Measurements from ENCODE around the gene NFU1. TPM values are rescaled to one million over a fixed set of nuclear protein-coding genes. Genes with fewer than 3 reads are reported as not detected.
"Not testable (repeated sequence)": the region's sequence is repeated elsewhere in the genome, so short reads cannot be mapped to it uniquely, and the experiment has no call there.

NFU1 gene
- total RNA-seq, 2 experiments from 2014 or later: 24.4 to 30.7 TPM

DNA sequence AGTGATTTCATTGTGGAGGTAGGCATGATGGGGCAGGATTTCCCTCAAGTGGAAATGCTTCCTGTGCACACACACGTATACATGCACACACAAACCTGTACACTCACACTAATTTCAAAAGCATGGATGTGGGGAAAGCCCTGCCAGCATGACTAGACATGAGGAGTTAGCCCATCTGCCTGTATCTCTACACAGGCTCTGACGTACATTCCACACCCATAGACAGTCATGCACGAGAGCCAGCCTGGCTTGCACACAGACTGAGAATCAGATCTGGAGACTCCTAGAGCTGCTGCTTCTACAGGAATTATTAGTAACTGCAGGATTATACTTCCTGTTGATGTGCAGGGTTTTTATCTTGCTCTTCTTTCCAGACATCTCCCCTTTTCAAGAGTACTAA lies 27.3 kb upstream of the NFU1 start:
- CTCF ChIA-PET: interaction anchor here (0.5 kb wide), 1 partner anchor 549 kb away, joined by 7 read pairs; no protein-coding TSS in a partner anchor
- no peaks in the 10 kb centered on the region for H3K27me3 Mint-ChIP-seq
- H3K36me3 Mint-ChIP-seq (ENCODE audit: low read depth): peaks cover 51% of the 10 kb centered on the region
- no peaks in the 10 kb centered on the region for H3K9me3 Mint-ChIP-seq
- POLR2A ChIA-PET: no interaction called here
- H3K4me3 Mint-ChIP-seq: no peak overlapping the region
- DNase-seq: no peak
- peaks cover 5% of the 10 kb centered on the region for H3K4me1 Mint-ChIP-seq
- H3K27ac Mint-ChIP-seq: no peak overlapping the region

DNA sequence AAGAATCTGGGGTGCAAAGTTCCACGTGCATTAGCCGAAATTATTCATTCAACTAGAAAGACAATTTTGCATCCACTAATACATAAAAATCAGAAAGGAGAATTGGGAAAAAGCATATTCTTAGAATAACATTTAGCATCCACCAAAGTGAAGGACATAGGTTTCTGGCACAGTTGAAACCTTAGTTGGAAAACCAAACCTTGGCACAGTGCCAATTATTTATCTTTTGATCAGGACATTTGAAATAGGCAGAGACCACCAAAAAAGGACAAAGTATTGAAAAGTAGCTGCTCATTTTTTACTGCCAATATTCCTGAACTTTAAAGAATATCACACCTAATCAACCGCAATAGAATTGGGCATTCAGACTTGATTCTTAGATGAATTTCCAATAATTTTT lies 25.5 kb upstream of the NFU1 start:
- Mint-ChIP-seq H3K9me3 (no peaks in the 10 kb centered on the region), H3K27ac (no peak overlapping the region), H3K4me3 (no peak overlapping the region), H3K36me3 (ENCODE audit: low read depth) (peaks cover 51% of the 10 kb centered on the region), H3K4me1 (peaks cover 3% of the 10 kb centered on the region), H3K27me3 (no peaks in the 10 kb centered on the region)
- POLR2A ChIA-PET: no interaction called here
- DNase-seq: no peak
- CTCF ChIA-PET: interaction anchor here (0.9 kb wide), 1 partner anchor 26 kb away, joined by 3 read pairs; the partner anchor contains the start of gene NFU1

DNA sequence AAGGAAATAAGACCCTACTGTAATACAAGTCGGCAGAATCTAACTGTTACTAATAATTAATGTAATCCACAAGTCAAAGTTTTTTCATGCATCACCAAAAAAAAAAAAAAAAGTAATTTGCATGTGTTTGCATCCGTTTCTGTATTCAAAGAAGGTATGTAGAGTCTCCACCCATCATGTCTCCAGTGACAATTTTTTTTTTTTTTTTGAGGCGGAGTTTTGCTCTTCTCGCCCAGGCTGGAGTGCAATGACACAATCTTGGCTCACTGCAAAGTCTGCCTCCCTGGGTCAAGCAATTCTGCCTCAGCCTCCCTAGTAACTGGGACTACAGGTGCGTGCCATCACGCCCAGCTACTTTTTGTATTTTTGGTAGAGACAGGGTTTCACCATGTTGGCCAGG lies 24.2 kb upstream of the NFU1 start:
- DNase-seq: no peak
- Mint-ChIP-seq H3K36me3 (ENCODE audit: low read depth) (peaks cover 41% of the 10 kb centered on the region), H3K9me3 (no peaks in the 10 kb centered on the region), H3K4me3 (no peak overlapping the region), H3K4me1 (no peaks in the 10 kb centered on the region), H3K27me3 (peaks cover 3% of the 10 kb centered on the region), H3K27ac (no peak overlapping the region)
- ChIA-PET CTCF (no interaction called here), POLR2A (no interaction called here)

DNA sequence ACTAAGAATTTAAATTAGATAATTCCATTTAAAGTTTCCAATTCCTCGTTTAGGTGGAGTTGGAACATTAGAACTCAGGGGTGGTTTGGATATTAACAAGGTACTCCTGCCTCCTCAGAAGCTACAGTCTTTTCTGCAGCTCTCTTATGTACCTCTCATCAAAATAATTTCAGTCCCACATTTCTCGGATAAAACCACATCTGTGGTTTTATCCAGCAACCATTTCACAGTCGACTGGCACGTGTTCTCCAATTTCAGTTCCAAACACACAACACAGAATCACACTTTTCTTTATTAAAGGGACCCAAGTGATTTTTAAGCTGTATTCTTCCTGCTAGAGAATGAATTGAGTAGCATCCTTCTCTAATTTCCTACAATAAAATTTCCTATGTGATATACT lies 22.7 kb upstream of the NFU1 start:
- H3K4me1 Mint-ChIP-seq: no peaks in the 10 kb centered on the region
- H3K4me3 Mint-ChIP-seq: no peak overlapping the region
- peaks cover 27% of the 10 kb centered on the region for H3K36me3 Mint-ChIP-seq (ENCODE audit: low read depth)
- ChIA-PET POLR2A (no interaction called here), CTCF (interaction anchor here (1.1 kb wide), 1 partner anchor 106 kb away, joined by 3 read pairs; no protein-coding TSS in a partner anchor)
- DNase-seq: no peak
- peaks cover 3% of the 10 kb centered on the region for H3K27me3 Mint-ChIP-seq
- no peak overlapping the region for H3K27ac Mint-ChIP-seq
- H3K9me3 Mint-ChIP-seq: no peaks in the 10 kb centered on the region

DNA sequence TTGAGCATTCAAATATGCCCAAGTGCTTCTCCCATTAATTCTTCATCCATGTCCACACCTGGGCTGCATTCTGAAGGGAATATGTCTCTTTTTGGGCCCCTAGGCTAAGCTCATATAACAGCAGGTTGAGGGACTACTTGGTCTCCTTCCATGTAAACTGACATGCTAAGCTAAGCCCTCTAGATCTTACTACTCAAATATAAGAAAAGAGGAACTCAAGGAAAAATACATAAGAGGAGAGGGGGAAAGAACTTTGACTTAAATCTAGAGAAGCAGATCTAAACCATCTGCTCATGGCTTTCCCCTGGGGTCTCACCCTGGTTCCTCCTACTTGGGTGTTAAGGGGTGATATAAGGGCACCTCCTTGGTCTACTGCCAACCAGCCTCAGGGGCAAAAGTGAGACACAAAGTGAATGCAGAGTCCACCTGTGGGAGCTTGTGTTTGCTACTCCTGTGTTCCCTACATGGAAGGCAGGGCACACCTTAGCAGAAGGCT lies 19.8 kb upstream of the NFU1 start:
- H3K27me3 Mint-ChIP-seq: peaks cover 18% of the 10 kb centered on the region

DNA sequence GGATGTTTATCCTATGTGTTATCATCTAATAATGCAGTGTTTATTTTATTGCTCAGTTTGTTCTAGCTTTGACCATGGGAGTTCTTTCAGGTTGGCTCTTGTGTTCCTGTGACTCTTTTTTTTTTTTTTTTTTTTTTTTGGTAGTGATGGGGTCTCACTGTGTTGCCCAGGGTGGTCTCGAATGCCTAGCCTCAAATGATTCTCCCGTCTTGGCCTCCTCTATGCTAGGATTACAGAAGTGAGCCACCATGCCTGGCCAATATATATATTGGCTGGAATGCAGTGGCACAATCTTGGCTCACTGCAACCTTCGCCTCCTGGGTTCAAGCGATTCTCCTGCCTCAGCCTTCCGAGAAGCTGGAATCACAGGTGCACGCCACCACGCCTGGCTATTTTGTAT lies 18.9 kb upstream of the NFU1 start:
- H3K4me1 Mint-ChIP-seq: peaks cover 5% of the 10 kb centered on the region
- peaks cover 20% of the 10 kb centered on the region for H3K27me3 Mint-ChIP-seq
- POLR2A ChIA-PET: no interaction called here
- no peak for DNase-seq
- CTCF ChIA-PET: interaction anchor here (0.6 kb wide), 1 partner anchor 1090 kb away, joined by 3 read pairs; no protein-coding TSS in a partner anchor
- no peak overlapping the region for H3K27ac Mint-ChIP-seq
- H3K36me3 Mint-ChIP-seq (ENCODE audit: low read depth): peaks cover 4% of the 10 kb centered on the region
- no peak overlapping the region for H3K4me3 Mint-ChIP-seq
- no peaks in the 10 kb centered on the region for H3K9me3 Mint-ChIP-seq

More for the DNA sequence above, 19.8 kb upstream of the NFU1 start:
- ChIA-PET CTCF (no interaction called here), POLR2A (no interaction called here)
- Mint-ChIP-seq H3K27ac (no peak overlapping the region), H3K9me3 (no peaks in the 10 kb centered on the region), H3K4me3 (no peak overlapping the region), H3K4me1 (peaks cover 5% of the 10 kb centered on the region), H3K36me3 (ENCODE audit: low read depth) (peaks cover 11% of the 10 kb centered on the region)
- DNase-seq: no peak

DNA sequence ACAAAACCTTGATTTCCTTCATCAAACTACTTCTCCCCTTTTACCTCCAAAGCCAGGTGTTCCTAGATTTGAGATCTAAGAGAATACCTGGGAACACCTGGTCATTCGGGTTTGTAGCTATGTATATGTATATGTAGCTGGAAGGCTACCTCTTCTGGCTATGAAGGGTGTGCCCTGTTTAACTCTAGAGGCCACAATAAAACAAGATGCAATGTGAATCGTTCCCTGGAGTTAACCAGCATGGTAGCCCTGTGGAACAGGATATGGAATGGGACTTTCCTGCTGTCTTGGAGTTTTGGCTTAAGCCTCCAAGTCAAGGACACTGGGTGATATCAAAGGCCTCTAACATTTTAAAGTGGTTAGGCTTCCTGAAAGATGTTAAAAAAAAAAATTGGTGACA lies 17.7 kb upstream of the NFU1 start:
- H3K27me3 Mint-ChIP-seq: peaks cover 25% of the 10 kb centered on the region
- peaks cover 1% of the 10 kb centered on the region for H3K36me3 Mint-ChIP-seq (ENCODE audit: low read depth)
- H3K4me3 Mint-ChIP-seq: no peak overlapping the region
- DNase-seq: no peak
- peaks cover 5% of the 10 kb centered on the region for H3K4me1 Mint-ChIP-seq
- H3K9me3 Mint-ChIP-seq: no peaks in the 10 kb centered on the region
- ChIA-PET CTCF (interaction anchor here (1.3 kb wide), 1 partner anchor 18 kb away, joined by 4 read pairs; the partner anchor contains the start of gene NFU1), POLR2A (no interaction called here)
- no peak overlapping the region for H3K27ac Mint-ChIP-seq

DNA sequence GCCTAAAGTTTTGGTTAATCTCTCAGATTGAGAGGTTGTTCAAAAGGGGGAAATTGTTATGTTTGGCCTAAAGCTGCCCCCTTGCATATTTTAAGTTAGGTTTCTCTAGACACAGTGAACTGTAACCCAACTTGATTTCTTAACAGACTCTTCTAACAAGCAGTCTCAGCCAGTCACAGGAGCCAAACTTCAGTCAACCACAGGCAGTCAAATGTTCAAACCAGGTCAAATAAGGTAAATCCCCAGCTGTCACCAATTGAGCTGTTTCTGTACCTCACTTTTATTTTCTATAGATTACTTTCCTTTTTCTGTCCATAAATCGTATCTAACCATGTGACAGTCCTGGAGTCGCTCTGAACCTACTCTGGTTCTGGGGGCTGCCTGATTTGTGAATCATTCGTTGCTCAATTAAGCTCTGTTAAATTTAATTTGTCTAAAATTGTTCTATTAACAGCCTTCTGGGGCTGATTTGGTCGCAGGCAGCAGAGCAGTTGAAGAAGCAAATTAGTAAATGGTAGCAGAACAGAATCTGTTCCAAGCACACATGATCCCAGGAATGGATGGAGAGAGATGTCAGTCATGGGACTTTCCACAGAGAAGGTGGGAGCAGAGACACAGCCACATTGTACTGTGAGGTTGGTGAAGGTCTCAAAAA lies 16.4 kb upstream of the NFU1 start:
- no peak overlapping the region for H3K27ac Mint-ChIP-seq
- ChIA-PET POLR2A (interaction anchor here (1.2 kb wide), 1 partner anchor 16 kb away, joined by 6 read pairs; the partner anchor contains the start of gene NFU1), CTCF (interaction anchor here (1.1 to 1.3 kb wide), 2 partner anchors 16 to 17 kb away, joined by 3 to 4 read pairs; partner anchors contain the start of gene NFU1)
- H3K4me3 Mint-ChIP-seq: no peak overlapping the region
- no peaks in the 10 kb centered on the region for H3K9me3 Mint-ChIP-seq
- H3K4me1 Mint-ChIP-seq: peaks cover 5% of the 10 kb centered on the region
- no peak for DNase-seq
- no peaks in the 10 kb centered on the region for H3K36me3 Mint-ChIP-seq (ENCODE audit: low read depth)
- H3K27me3 Mint-ChIP-seq: peaks cover 25% of the 10 kb centered on the region

DNA sequence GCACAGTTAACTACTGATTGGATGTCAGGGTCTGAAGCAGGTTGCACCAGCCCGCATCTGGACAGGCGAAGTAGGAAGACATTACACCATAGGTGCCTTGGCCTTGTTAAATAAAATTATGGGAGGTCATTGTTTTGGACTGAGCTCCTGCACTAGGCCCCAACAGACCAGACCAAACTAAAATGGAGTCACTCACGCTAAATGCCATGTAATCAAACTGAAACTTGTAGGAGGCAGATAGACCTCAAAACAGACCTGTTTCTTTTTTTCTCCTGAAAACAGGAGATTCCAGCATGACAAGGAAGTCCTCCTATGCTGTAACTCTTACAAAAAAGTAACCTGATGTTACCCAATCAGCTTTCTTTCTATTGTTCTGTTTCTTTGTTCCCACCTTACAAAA lies 15.5 kb upstream of the NFU1 start:
- H3K9me3 Mint-ChIP-seq: no peaks in the 10 kb centered on the region
- H3K27me3 Mint-ChIP-seq: peaks cover 29% of the 10 kb centered on the region
- POLR2A ChIA-PET: no interaction called here
- no peak overlapping the region for H3K4me3 Mint-ChIP-seq
- H3K27ac Mint-ChIP-seq: no peak overlapping the region
- no peaks in the 10 kb centered on the region for H3K36me3 Mint-ChIP-seq (ENCODE audit: low read depth)
- no peak for DNase-seq
- CTCF ChIA-PET: interaction anchor here (1.1 kb wide), 1 partner anchor 15 kb away, joined by 3 read pairs; the partner anchor contains the start of gene NFU1
- peaks cover 5% of the 10 kb centered on the region for H3K4me1 Mint-ChIP-seq

DNA sequence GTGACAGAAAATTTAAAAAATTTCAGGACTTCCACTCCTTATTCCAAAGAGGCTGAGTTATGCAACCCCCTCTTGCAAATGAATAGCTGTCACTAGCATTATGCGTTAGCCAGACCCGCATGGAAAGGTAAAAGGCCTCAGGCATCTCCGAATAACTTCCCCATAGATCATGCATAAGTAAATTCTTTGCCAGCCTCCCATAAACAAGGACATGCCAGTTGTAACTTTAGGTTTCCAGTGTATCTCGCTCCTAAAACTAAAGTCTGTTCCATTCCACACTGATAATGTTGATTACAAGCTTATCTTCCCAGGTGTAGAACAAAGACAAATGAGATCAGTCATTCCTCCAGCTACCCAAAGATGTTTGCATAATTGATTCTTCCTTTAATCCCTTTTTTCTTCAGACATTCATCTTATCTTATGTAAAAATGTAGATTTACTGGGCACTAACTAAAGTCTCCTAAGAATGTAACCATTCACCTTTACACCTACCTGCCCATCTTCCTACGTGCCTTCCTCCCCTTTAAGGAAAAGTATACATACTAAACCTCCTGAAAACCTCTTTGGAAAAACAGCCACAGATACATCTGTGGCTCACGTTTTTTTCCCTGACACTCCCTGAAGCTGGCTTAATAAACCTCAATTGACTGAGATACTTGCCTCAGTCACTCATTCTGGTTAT lies 13.6 kb upstream of the NFU1 start:
- Mint-ChIP-seq H3K36me3 (ENCODE audit: low read depth) (no peaks in the 10 kb centered on the region), H3K27ac (no peak overlapping the region), H3K27me3 (peaks cover 30% of the 10 kb centered on the region), H3K4me3 (no peak overlapping the region), H3K9me3 (no peaks in the 10 kb centered on the region), H3K4me1 (peaks cover 5% of the 10 kb centered on the region)
- ChIA-PET POLR2A (no interaction called here), CTCF (no interaction called here)
- no peak for DNase-seq

DNA sequence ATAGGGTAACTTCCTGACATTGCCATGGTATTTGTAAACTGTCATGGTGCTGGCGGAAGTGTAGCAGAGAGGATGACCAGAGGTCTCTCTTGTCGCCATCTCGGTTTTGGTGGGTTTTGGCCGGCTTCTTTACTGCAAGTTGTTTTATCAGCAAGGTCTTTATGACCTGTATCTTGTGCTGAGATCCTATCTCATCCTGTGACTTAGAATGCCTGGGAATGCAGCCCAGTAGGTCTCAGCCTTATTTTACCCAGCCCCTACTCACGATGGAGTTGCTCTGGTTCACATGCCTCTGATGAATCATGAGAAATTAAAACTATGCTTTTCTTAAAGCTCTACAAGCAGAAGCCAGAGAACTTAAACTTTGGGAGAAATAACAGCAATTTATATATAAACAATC lies 12.7 kb upstream of the NFU1 start:
- H3K27me3 Mint-ChIP-seq: peaks cover 30% of the 10 kb centered on the region
- no peak for DNase-seq
- H3K4me1 Mint-ChIP-seq: peaks cover 5% of the 10 kb centered on the region
- no peaks in the 10 kb centered on the region for H3K36me3 Mint-ChIP-seq (ENCODE audit: low read depth)
- H3K27ac Mint-ChIP-seq: no peak overlapping the region
- no peaks in the 10 kb centered on the region for H3K9me3 Mint-ChIP-seq
- POLR2A ChIA-PET: no interaction called here
- CTCF ChIA-PET: no interaction called here
- H3K4me3 Mint-ChIP-seq: no peak overlapping the region

DNA sequence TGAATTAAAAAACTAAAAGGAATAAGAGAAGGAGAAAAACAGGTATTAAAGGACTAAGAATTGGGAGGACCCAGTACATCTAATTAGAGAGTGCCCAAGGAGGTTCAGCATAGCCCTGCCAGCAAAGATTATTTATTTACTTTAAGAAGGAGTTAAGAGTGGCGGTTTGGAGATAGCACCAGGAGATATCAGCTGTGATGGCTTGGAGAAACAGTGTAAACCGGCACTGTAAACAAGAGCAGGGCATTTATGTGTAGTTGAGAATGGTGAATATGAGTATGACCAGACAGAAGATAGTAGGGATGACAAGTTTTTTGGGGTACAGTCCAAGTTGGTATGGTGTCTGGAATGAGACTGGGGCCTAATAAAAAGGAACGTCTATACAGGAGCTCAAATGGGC lies 6.4 kb upstream of the NFU1 start:
- CTCF ChIA-PET; H3K4me3 Mint-ChIP-seq; H3K27me3 Mint-ChIP-seq; H3K36me3 Mint-ChIP-seq (ENCODE audit: low read depth); H3K4me1 Mint-ChIP-seq; DNase-seq; H3K9me3 Mint-ChIP-seq; H3K27ac Mint-ChIP-seq; POLR2A ChIA-PET: not testable (repeated sequence)

DNA sequence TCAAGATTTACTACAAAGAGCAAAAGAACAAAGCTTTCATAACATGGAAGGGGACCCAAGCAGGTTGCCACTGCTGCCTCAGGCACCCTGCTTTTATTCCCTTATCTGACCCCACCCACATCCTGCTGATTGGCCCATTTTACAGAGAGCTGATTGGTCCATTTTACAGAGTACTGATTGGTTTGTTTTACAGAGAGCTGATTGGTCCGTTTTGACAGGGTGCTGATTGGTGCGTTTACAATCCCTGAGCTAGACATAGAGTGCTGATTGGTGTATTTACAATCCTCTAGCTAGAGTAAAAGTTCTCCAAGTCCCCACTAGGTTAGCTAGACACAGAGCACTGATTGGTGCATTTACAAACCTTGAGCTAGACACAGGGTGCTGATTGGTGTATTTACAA lies 2.3 kb upstream of the NFU1 start:
- CTCF ChIA-PET: interaction anchor here (0.7 to 0.8 kb wide), 2 partner anchors 64 to 377 kb away, joined by 3 read pairs; no protein-coding TSS in a partner anchor
- peaks cover 29% of the 10 kb centered on the region for H3K4me1 Mint-ChIP-seq
- H3K9me3 Mint-ChIP-seq; POLR2A ChIA-PET; H3K36me3 Mint-ChIP-seq (ENCODE audit: low read depth); H3K27me3 Mint-ChIP-seq; H3K4me3 Mint-ChIP-seq; H3K27ac Mint-ChIP-seq; DNase-seq: not testable (repeated sequence)
